Endodermal cell (in vitro differentiated cells): ENCODE results near the gene XAGE1B. TPM values are rescaled to one million over a fixed set of nuclear protein-coding genes. Genes with fewer than 3 reads are reported as not detected.
"Not testable (repeated sequence)": the region's sequence is repeated elsewhere in the genome, so short reads cannot be mapped to it uniquely, and the experiment has no call there.

Experiments
- DNase-seq: peaks from one replicate; pipeline ENCODE4 v3.0.0-alpha.2; 2017
- H3K27ac ChIP-seq: 2 replicates; pipeline ENCODE4 v1.5.1; 2013; ENCODE audit warnings: mild to moderate bottlenecking, low read depth, low read length, moderate library complexity
- H3K27me3 ChIP-seq: 2 replicates; pipeline ENCODE4 v1.6.1; 2013; ENCODE audit warnings: mild to moderate bottlenecking, low read length, moderate library complexity; ENCODE audit not compliant: insufficient read depth, control insufficient read depth, poor library complexity, severe bottlenecking
- H3K36me3 ChIP-seq: 2 replicates; pipeline ENCODE4 v1.7.0; 2013; ENCODE audit warnings: mild to moderate bottlenecking, low read length, moderate library complexity; ENCODE audit not compliant: control insufficient read depth, insufficient read depth
- H3K4me1 ChIP-seq: one replicate; pipeline ENCODE4 v1.7.0; 2013; ENCODE audit warnings: low read length; ENCODE audit not compliant: control insufficient read depth, insufficient read depth
- H3K4me3 ChIP-seq: 2 replicates; pipeline ENCODE4 v1.5.1; 2013; ENCODE audit warnings: mild to moderate bottlenecking, low read length, moderate library complexity
- H3K9ac ChIP-seq: 2 replicates; pipeline ENCODE4 v1.6.1; 2013; ENCODE audit warnings: mild to moderate bottlenecking, low read length, moderate library complexity; ENCODE audit not compliant: poor library complexity, severe bottlenecking; ENCODE audit errors: extremely low read depth
- H3K9me3 ChIP-seq: 2 replicates; pipeline ENCODE4 v1.6.1; 2013; ENCODE audit warnings: mild to moderate bottlenecking, low read length, moderate library complexity; ENCODE audit not compliant: control insufficient read depth
- H3K27ac Mint-ChIP-seq: 2 replicates; pipeline ENCODE4 v1.8.0; 2020; ENCODE audit warnings: mixed read lengths
- H3K27me3 Mint-ChIP-seq: 2 replicates; pipeline ENCODE4 v1.8.0; 2021; ENCODE audit warnings: mild to moderate bottlenecking, mixed read lengths; ENCODE audit not compliant: insufficient read depth
- H3K36me3 Mint-ChIP-seq: 2 replicates; pipeline ENCODE4 v1.8.0; 2020; ENCODE audit warnings: low read depth, mixed read lengths
- H3K4me1 Mint-ChIP-seq: 2 replicates; pipeline ENCODE4 v1.8.0; 2020; ENCODE audit warnings: mixed read lengths
- H3K4me3 Mint-ChIP-seq: 2 replicates; pipeline ENCODE4 v1.8.0; 2020; ENCODE audit warnings: mild to moderate bottlenecking, moderate library complexity, mixed read lengths
- H3K9me3 Mint-ChIP-seq: 2 replicates; pipeline ENCODE4 v1.8.0; 2020; ENCODE audit warnings: mild to moderate bottlenecking, mixed read lengths
- CTCF ChIP-seq: fragments of 200-600 bp; sonication (generic); conservative IDR thresholded peaks from 2 replicates; pipeline ENCODE4 v1.5.0; 2021; ENCODE audit warnings: antibody characterized with exemption, mild to moderate bottlenecking
- WGBS, 2 experiments: methylation state at CpG; one replicate each; pipeline versions ENCODE4 v1.1.5 to v1.1.7; 2013; ENCODE audit warnings: missing lambda C conversion rate in 2 of 2, mixed read lengths in 1 of 2; ENCODE audit not compliant: insufficient coverage in 1 of 2, insufficient read length in 1 of 2; 5-methylcytosine and 5-hydroxymethylcytosine counted together
- total RNA-seq, 2 donors: library from RNA; stranded (reverse); fragmentation: NEBNext Ultra II Directional in 1 of 2; extraction: Animal tissue kit (Norgen Biotek cat#: 25700) in 1 of 2; gene quantifications; 2 replicates in 1 of 2; 3 replicates in 1 of 2; pipeline ENCODE4 v1.2.1, GENCODE V29; 2021

XAGE1B gene
- total RNA-seq, 2 donors from 2014 or later: not detected

- no peak for DNase-seq
- Mint-ChIP-seq H3K27ac (no peak overlapping the region), H3K9me3 (peaks cover 41% of the 10 kb centered on the region), H3K4me1 (peaks cover 2% of the 10 kb centered on the region), H3K4me3 (no peak overlapping the region), H3K27me3 (no peaks in the 10 kb centered on the region), H3K36me3 (no peaks in the 10 kb centered on the region)
- no peak overlapping the region for H3K27ac ChIP-seq
- no peaks in the 10 kb centered on the region for H3K36me3 ChIP-seq
- no peak for TF ChIP-seq CTCF
- no peaks in the 10 kb centered on the region for H3K4me1 ChIP-seq
- H3K9me3 ChIP-seq: no peaks in the 10 kb centered on the region
- H3K27me3 ChIP-seq: no peaks in the 10 kb centered on the region
- WGBS, 2 experiments: 100% methylated on average over 4 of the region's 6 CpGs; no CpG with 5 or more reads in 1 of the 2 experiments
- no peak overlapping the region for H3K9ac ChIP-seq
- no peak overlapping the region for H3K4me3 ChIP-seq
These were observed 25.4 kb upstream of the XAGE1B start for GRCh38 chrX:52542311-52542710.

GRCh38 chrX:52541051-52541450 lies 24.2 kb upstream of the XAGE1B start:
- H3K27me3 Mint-ChIP-seq, H3K27ac Mint-ChIP-seq, H3K9ac ChIP-seq, H3K4me1 ChIP-seq, H3K9me3 ChIP-seq, H3K4me3 ChIP-seq, H3K4me1 Mint-ChIP-seq, DNase-seq, H3K27ac ChIP-seq, H3K36me3 Mint-ChIP-seq, H3K36me3 ChIP-seq, H3K27me3 ChIP-seq, H3K4me3 Mint-ChIP-seq: not testable (repeated sequence)
- 72 to 91% methylated on average over 2 to 4 of the region's 4 CpGs for WGBS, 2 experiments
- H3K9me3 Mint-ChIP-seq: peaks cover 41% of the 10 kb centered on the region

GRCh38 chrX:52516110-52516986 lies 515 bp downstream of the XAGE1B start:
- H3K4me3 Mint-ChIP-seq, H3K9ac ChIP-seq, H3K27me3 ChIP-seq, H3K4me3 ChIP-seq, H3K9me3 ChIP-seq, H3K27ac Mint-ChIP-seq, H3K36me3 ChIP-seq, H3K27me3 Mint-ChIP-seq, H3K36me3 Mint-ChIP-seq, H3K4me1 Mint-ChIP-seq, H3K4me1 ChIP-seq, DNase-seq, H3K27ac ChIP-seq, H3K9me3 Mint-ChIP-seq: not testable (repeated sequence)
- WGBS, 2 experiments: no CpG with 5 or more reads among the region's 27 CpGs

- peaks cover 26% of the 10 kb centered on the region for H3K9me3 Mint-ChIP-seq
- not testable (repeated sequence) for H3K4me1 Mint-ChIP-seq, H3K27me3 ChIP-seq, H3K27ac ChIP-seq, H3K36me3 ChIP-seq, H3K36me3 Mint-ChIP-seq, H3K27me3 Mint-ChIP-seq, H3K9me3 ChIP-seq, H3K4me3 Mint-ChIP-seq, H3K4me1 ChIP-seq, H3K9ac ChIP-seq, H3K27ac Mint-ChIP-seq, H3K4me3 ChIP-seq, DNase-seq
- WGBS, 2 experiments: no CpG with 5 or more reads among the region's 6 CpGs
These were observed 5.7 kb downstream of the XAGE1B start for GRCh38 chrX:52511126-52511525.
